COLO668 (cell line): ENCODE measurements around the gene CBX7.

Experiments used
- DNase-seq: peaks from one replicate; lab custom pipeline; 2025; ENCODE audit not compliant: unreplicated experiment; lab: John Stamatoyannopoulos, UW

CBX7 gene

DNA sequence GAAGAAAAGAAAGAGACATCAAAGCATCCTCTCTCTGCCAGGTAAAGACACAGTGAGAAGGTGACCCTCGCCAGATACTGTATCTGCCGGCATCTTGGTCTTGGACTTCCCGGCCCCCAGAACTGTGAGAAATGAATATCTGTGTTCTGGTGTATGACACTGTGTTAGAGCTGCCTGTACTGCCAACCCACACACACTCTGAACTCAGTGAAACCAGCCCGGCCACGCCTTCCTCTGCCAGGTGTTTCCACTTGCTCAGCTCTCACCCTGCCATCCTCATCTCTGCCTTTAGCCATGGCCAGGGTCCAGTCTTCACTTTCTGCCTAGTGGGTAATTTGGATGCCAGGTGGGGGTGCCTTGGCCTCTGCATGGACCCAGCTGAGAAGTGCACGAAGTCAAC is 24.0 kb downstream of the CBX7 start:
- no peak for DNase-seq

DNA sequence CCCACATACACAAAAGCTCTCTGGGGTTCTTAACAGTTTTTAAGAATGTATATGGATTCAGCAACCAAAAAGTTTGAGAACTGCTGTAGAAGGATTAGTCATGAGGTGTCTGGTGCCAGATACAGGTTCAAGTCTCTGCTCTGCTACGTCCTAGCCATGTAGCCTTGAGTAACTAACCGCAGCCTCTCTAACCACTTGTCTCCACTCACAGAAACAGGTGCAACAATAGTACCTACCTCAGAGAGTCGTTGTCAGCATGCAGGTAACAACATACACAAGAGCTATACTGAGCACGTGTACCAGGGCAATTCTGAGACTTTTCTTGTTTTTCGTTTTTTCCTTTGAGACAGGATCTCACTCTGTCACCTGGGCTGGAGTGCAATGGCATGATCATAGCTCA is 26.9 kb downstream of the CBX7 start:
- no peak for DNase-seq

- no peak for DNase-seq
Measured at GRCh38 chr22:39123751-39124581, 28.5 kb downstream of the CBX7 start.

DNA sequence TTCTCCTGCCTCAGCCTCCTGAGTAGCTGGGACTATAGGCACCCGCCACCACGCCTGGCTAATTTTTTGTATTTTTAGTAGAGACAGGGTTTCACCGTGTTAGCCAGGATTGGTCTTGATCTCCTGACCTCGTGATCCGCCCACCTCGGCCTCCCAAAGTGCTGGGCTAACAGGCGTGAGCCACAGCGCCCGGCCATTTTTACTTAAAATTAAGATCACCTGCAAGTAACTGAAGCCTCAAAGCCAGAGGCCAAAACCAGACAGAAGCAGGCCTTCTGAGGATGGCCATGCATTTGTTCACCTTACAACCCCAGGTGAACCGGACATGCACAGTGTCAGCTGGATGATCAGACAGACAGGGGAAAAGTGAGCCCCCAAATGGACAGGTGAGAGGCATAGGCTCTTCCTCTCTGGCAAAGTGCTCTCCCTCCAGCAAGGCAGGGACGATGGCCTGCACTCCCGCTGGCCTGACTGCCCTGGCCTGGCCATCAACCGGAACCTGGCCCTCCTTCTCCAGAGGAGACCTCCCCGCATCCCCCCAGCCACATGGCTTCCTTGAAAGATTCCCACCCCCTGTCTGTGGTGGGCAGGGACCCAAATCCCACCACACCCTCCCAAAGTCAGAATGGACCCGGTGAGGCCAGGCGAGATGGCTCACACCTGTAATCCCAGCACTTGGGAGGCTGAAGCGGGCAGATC is 29.6 kb downstream of the CBX7 start:
- no peak for DNase-seq

GRCh38 chr22:39120983-39121382 is 31.5 kb downstream of the CBX7 start:
- DNase-seq = no peak

DNA sequence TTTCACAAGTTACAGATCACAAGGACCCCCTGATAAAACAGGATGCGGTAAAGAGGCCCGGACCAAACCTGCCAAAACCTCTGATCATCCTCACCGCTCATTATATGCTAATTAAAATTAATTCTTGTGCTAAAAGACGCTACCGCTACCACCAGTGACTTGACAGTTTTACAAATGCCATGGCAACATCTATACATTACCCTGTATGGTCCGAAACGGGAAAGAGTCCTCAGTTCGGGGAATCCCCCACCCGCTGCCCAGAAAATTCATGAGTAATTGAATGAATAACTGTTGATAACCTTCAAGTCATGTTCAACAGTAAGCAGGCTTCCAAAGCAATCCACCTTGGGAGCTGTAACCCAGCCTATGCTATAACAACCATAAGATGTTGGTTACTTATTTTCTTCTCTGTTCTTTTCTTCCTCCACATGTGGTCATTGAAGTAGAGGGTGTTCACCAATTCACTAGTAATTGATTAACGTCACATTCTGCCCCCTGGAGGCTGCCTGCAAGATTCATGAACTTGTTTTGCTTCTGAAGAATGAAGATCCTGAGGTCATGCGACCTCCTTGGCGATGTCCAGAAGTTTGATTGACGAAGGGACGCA is 34.8 kb downstream of the CBX7 start:
- DNase-seq = peak; percentile 52

GRCh38 chr22:39115977-39116621 is 36.4 kb downstream of the CBX7 start:
- no peak for DNase-seq

DNA sequence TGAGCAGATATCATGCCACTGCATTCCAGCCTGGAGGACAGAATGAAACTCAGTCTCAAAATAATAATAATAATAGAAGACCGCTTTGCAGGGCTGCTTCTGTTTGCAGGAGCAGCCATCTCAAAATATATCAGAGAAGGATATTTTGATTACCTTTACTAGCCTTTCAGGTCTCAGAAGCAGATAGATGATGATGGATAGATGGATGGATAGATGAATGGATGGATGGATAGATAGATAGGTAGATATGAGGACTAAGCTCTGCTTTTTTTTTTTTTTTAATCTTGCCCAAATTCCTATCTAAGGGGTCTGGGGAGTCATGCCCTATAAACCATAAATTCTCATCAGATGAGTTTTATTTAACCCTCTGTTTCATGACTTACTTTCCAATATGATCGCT is 36.9 kb downstream of the CBX7 start:
- no peak for DNase-seq

GRCh38 chr22:39114112-39114511 is 38.4 kb downstream of the CBX7 start:
- no peak for DNase-seq

DNA sequence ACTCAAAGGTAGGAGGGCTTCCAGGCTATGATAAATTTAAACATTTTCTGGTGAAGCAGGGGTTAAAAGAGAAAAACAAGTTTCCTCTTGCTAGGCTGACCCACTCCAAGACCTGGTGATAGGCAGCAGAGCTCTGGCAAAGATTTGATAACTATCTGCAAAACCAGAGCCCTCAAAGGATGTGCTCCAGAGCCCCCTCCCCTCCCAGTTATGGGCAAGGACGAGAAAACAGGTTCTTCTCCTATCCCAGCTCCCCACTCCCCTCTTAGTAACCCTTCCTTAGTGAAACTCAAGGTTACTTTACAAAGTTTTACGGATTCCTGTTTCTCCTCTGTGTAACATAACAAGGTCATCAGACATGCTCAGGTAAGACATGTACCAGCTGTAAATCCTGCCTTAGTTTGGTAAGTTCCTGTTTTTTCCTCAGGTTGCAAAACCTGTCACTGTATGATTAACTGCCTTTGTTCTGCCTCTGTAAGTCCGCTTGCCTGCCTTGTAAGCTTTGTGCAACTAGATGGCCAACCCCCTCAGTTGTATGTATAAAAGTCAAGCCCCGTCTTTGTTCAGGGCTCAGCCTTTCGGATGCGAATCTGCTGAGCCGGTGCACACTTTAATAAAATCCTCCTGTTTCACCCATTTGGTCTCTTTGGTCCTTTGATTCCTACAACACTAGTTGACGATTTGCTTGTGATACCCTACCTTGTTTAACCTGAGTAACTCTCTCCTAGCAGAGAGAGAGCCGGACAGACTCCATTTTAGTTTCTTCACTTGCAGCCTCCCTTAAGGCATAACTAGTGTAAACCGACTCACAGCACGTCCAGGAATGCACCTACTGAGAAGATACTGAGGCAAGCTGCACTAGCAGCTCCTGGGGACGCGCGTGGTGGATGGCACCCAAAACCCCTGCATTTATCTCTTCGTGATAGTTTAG is 41.6 kb downstream of the CBX7 start:
- DNase-seq = no peak

DNA sequence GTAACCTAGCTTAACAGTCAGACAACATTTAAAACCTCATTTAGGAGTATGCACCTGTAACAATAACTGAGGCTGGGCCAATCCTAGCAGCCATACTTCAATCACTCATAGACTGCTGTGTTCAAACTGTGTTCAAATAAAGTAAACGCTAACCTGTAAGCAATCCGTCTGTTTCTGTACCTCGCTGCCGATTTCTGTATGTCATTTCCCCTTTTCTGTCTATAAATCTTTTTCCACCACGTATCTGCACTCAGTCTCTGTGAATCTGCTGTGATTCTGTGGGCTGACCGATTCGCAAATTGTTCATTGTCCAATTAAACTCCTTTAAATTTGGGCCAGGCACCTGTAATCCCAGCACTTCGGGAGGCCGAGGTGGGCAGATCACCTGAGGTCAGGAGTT is 43.1 kb downstream of the CBX7 start:
- no peak for DNase-seq

- no peak for DNase-seq
Measured at GRCh38 chr22:39108487-39108886, 44.0 kb downstream of the CBX7 start.

DNA sequence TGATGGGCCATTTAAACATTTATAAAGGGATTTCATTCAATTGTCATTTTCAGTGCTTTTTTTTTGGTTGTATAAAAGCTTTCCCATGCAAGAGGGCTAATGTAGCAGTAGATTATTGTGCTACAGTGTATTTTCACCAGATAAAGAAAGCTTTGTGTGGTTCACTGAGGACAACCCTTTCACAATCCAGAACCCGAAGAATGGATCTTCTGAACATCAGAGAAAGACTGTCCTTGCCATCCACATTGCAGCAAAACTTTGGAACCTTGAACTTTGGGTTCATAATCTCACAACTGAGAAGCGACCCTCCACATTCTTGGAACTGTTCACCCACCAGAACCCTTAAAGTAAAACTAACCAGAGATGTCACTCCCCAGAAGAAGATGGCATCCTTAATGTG is 46.2 kb downstream of the CBX7 start:
- DNase-seq = no peak

- no peak for DNase-seq
Measured at GRCh38 chr22:39103431-39103830, 49.0 kb downstream of the CBX7 start.

DNA sequence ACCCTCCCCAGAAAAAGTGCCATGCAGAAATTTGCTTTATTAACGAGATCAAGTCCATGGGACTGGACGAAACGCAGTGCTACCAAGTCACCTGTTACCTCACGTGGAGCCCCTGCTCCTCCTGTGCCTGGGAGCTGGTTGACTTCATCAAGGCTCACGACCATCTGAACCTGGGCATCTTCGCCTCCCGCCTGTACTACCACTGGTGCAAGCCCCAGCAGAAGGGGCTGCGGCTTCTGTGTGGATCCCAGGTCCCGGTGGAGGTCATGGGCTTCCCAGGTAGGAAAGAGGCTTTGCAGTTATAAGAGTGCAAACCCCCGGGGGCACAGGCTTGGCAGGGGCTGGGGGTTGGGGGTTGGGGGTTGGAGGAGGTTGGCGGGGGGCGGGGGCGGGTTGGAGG is 51.3 kb downstream of the CBX7 start:
- no peak for DNase-seq

DNA sequence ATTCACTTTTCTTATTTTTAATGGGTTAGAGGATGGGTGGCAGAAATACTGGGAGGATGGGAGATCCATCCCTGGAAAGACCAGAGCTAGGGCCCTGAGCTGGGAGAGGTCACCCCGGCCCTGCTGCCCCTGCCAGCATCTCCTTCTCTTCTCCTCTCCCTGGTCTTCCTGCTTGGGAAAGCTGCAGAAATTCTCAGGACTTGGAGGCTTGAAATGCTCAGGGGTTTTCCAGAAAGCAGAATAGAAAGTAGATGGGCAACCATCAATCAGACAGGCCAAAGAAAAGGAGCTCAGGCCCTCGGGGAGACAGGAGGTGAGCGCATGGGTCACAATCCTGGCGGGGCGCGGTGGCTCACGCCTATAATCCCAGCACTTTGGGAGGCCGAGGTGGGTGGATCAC is 53.9 kb downstream of the CBX7 start:
- DNase-seq = no peak

DNA sequence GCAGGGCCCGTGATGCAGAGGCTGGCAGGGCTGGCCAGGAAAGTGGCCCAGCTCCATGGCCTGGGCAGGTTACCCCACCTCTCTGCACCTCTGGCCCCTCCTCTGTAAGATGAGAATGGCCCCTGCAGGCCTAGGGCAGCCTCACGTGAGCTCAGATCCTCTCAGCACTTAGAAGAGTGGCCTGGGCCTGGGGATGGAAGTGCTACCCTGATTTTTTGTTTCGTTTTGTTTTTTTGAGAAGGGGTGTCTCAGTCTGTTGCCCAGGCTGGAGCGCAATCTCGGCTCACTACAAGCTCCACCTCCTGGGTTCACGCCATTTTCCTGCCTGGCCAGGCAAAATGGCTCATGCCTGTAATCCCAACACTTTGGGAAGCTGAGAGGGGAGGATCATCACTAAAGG is 54.5 kb downstream of the CBX7 start:
- no peak for DNase-seq

GRCh38 chr22:39097098-39098020 is 55.1 kb downstream of the CBX7 start, which contains the start of gene APOBEC3H:
Gene APOBEC3H, plus strand, starts transcription at chr22:39097244. Its CDS starts 3,035 bp downstream, at chr22:39100279.
- DNase-seq = no peak

DNA sequence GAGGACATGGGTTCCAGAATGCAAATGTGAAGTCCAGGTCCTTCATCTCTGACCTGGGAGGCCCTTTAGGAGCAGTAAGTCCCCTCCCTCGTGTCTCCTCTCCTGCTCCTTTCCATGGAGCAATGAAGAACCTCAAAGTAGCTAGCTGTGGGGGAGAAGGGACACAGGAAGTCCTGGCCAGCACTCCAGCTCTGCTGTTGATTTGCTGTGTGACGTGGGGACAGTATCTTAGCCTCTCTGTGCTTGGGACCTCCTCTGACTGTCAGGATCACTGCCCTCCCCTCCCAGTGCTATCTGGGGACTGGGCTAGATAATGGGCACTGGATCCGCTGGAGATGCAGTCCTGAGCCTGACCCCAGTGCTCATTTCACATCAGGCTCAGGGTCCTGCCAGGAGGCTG is 56.5 kb downstream of the CBX7 start:
- no peak for DNase-seq
